Measurements from ENCODE around the gene DYNLT2B. TPM values are rescaled to one million over a fixed set of nuclear protein-coding genes. Genes with fewer than 3 reads are reported as not detected.

Gene DYNLT2B
- total and polyA plus RNA-seq, 2 donors (not counting 3 experiments of a cell fraction or from before 2014, with no cell fraction given): 9.2 to 13.9 TPM

GRCh38 chr3:196255776-196256175, 62.3 kb downstream of the DYNLT2B start:
- Histone ChIP-seq H3K36me3 (ENCODE audit: control insufficient read depth in 2 of 2, extremely low read depth in 1 of 2, insufficient read depth in 2 of 2, low read length in 2 of 2) (peaks cover 0 to 1% of the 10 kb centered on the region in 2 experiments), H4K20me1 (replicated peaks; ENCODE audit: control insufficient read depth, extremely low read depth, insufficient read depth, low read length) (no peaks in the 10 kb centered on the region), H3K4me3 (replicated peaks in 1 of 3; ENCODE audit: insufficient read depth in 1 of 3, low read depth in 1 of 3, low read length in 3 of 3) (no peak overlapping the region), H3K27me3 (ENCODE audit: control insufficient read depth in 2 of 2, insufficient read depth in 2 of 2, low read length in 2 of 2) (no peaks in the 10 kb centered on the region), H3K27ac (ENCODE audit: insufficient read depth, low read depth, low read length) (no peak overlapping the region), H3K79me2 (ENCODE audit: control insufficient read depth, insufficient read depth, low read length) (peaks cover 10% of the 10 kb centered on the region), H3K9ac (replicated peaks; ENCODE audit: extremely low read depth, insufficient read depth, low read length) (no peak overlapping the region), H3K4me2 (ENCODE audit: insufficient read depth, low read length) (no peak overlapping the region), H3K9me3 (replicated peaks; ENCODE audit: control insufficient read depth, insufficient read depth, low read length) (no peaks in the 10 kb centered on the region), H3K4me1 (ENCODE audit: control insufficient read depth, extremely low read depth, insufficient read depth, low read length) (no peaks in the 10 kb centered on the region), H3K9me1 (replicated peaks; ENCODE audit: control insufficient read depth, extremely low read depth, insufficient read depth, low read length) (no peaks in the 10 kb centered on the region), H2AFZ (ENCODE audit: low read depth, low read length) (no peak overlapping the region)
- ChIA-PET CTCF (interaction anchor here (1.2 to 2.7 kb wide), 5 partner anchors 8 to 267 kb away, joined by 3 to 14 read pairs (median 4); partner anchors contain the start of gene DYNLT2B), POLR2A (no interaction called here)
- no peak for FAIRE-seq
- dilution Hi-C loops (cut with MboI; ENCODE audit: extremely low pct_ligation_motif_present, low sequenced_read_pairs) (no loop called here), intact Hi-C loops (cut with micrococcal nuclease) (no loop called here)
- no peak for DNase-seq (ENCODE audit: low read depth, low spot score)
- TF ChIP-seq POLR2AphosphoS5 (IDR thresholded peaks at IDR 0.05; ENCODE audit: insufficient read depth, low read depth, low read length) (no peak), EZH2 (IDR thresholded peaks at IDR 0.05; ENCODE audit: borderline replicate concordance, low read depth, low read length, severe bottlenecking) (no peak), MYC (IDR thresholded peaks at IDR 0.05; ENCODE audit: low read depth, low read length) (no peak), JUN (IDR thresholded peaks at IDR 0.05; ENCODE audit: borderline replicate concordance, insufficient read depth, insufficient read length, low read depth) (no peak), POLR2A (IDR thresholded peaks at IDR 0.05; ENCODE audit: low read depth, low read length) (no peak), GATA2 (IDR thresholded peaks at IDR 0.05; ENCODE audit: insufficient read depth, insufficient read length, low read depth, low read length) (no peak), FOS (IDR thresholded peaks at IDR 0.05; ENCODE audit: borderline replicate concordance, insufficient read depth, low read length) (no peak)
- TF ChIP-seq, protein P1, sequence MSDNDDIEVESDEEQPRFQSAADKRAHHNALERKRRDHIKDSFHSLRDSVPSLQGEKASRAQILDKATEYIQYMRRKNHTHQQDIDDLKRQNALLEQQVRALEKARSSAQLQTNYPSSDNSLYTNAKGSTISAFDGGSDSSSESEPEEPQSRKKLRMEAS (IDR thresholded peaks at IDR 0.05; ENCODE audit: insufficient read depth, insufficient read length): no peak
- TF ChIP-seq, protein P2, sequence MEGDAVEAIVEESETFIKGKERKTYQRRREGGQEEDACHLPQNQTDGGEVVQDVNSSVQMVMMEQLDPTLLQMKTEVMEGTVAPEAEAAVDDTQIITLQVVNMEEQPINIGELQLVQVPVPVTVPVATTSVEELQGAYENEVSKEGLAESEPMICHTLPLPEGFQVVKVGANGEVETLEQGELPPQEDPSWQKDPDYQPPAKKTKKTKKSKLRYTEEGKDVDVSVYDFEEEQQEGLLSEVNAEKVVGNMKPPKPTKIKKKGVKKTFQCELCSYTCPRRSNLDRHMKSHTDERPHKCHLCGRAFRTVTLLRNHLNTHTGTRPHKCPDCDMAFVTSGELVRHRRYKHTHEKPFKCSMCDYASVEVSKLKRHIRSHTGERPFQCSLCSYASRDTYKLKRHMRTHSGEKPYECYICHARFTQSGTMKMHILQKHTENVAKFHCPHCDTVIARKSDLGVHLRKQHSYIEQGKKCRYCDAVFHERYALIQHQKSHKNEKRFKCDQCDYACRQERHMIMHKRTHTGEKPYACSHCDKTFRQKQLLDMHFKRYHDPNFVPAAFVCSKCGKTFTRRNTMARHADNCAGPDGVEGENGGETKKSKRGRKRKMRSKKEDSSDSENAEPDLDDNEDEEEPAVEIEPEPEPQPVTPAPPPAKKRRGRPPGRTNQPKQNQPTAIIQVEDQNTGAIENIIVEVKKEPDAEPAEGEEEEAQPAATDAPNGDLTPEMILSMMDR (IDR thresholded peaks at IDR 0.05; ENCODE audit: extremely low read depth in 1 of 2, insufficient read depth in 1 of 2, low read depth in 1 of 2, low read length in 2 of 2): no peak
- BruUV-seq (replicated peaks): no TSS peak
